ENCODE results near the gene ATP11A. TPM values are rescaled to one million over a fixed set of nuclear protein-coding genes. Genes with fewer than 3 reads are reported as not detected.

Gene ATP11A
- total RNA-seq, 2 donors from 2014 or later, result 10.9 to 89.3 TPM

- WGBS, result 84% methylated on average over 10 of the region's 10 CpGs
- TF ChIP-seq CTCF (IDR thresholded peaks at IDR 0.05), result no peak
- TF ChIP-seq POLR2AphosphoS5 (IDR thresholded peaks at IDR 0.05), result no peak
- H3K4me3 ChIP-seq, result no peak overlapping the region
- H3K9me3 ChIP-seq, result no peaks in the 10 kb centered on the region
- H3K36me3 ChIP-seq, result peaks cover 0 to under 1% of the 10 kb centered on the region in 2 donors
- no peaks in the 10 kb centered on the region for H3K4me1 ChIP-seq (replicated peaks)
- intact Hi-C loops (cut with DNase I), result no loop called here
- H3K27me3 ChIP-seq (replicated peaks; ENCODE audit: insufficient read depth), result no peaks in the 10 kb centered on the region
- no peak overlapping the region for H3K27ac ChIP-seq
- no peak for DNase-seq (ENCODE audit: low spot score)
These were observed 125.2 kb downstream of the ATP11A start for GRCh38 chr13:112814905-112815585.

GRCh38 chr13:112815871-112816270 lies 126.0 kb downstream of the ATP11A start:
- TF ChIP-seq POLR2A (IDR thresholded peaks at IDR 0.05) (no peak), CTCF (IDR thresholded peaks at IDR 0.05) (no peak), POLR2AphosphoS5 (IDR thresholded peaks at IDR 0.05) (no peak)
- intact Hi-C loops (cut with DNase I), result no loop called here
- Histone ChIP-seq H3K4me1 (replicated peaks) (no peaks in the 10 kb centered on the region), H3K27me3 (replicated peaks; ENCODE audit: insufficient read depth) (no peaks in the 10 kb centered on the region), H3K27ac (no peak overlapping the region), H3K36me3 (peaks cover 0 to 5% of the 10 kb centered on the region in 2 donors), H3K9me3 (no peaks in the 10 kb centered on the region), H3K4me3 (no peak overlapping the region)
- WGBS, result 86% methylated on average over 13 of the region's 13 CpGs
- no peak for DNase-seq (ENCODE audit: low spot score)

DNA sequence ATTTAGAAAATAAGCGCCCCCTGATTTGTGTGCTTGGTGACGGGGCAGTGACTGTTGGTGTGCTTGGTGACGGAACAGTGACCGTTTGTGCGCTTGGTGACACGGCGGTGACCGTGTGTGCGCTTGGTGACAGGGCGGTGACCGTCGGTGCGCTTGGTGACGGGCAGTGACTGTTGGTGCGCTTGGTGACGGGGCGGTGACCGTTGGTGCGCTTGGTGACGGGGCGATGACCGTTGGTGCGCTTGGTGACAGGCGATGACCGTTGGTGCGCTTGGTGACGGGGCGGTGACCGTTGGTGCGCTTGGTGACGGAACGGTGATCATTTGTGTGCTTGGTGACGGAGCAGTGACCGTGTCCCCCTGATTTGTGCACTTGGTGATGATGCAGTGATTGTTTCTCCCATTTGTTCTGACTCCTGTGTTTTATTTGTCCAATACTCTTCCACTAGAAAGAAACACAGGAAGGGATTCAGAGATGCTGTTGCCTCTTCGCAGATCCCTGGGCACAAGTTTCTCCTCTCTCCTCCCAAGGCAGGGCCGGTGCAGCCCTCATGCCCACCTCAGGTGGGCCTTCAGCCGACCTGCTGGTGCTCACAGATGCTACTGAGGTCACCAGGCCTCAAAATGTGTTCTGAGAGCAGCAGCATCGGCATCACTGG lies 128.3 kb downstream of the ATP11A start:
- Histone ChIP-seq H3K27ac (no peak overlapping the region), H3K4me3 (no peak overlapping the region), H3K27me3 (replicated peaks; ENCODE audit: insufficient read depth) (no peaks in the 10 kb centered on the region), H3K36me3 (peaks cover 0 to 5% of the 10 kb centered on the region in 2 donors), H3K9me3 (no peaks in the 10 kb centered on the region), H3K4me1 (replicated peaks) (no peaks in the 10 kb centered on the region)
- DNase-seq (ENCODE audit: low spot score), result no peak
- WGBS, result 96% methylated on average over 38 of the region's 38 CpGs
- intact Hi-C loops (cut with DNase I), result no loop called here
- TF ChIP-seq POLR2AphosphoS5 (IDR thresholded peaks at IDR 0.05) (no peak), CTCF (IDR thresholded peaks at IDR 0.05) (no peak), POLR2A (IDR thresholded peaks at IDR 0.05) (no peak)

DNA sequence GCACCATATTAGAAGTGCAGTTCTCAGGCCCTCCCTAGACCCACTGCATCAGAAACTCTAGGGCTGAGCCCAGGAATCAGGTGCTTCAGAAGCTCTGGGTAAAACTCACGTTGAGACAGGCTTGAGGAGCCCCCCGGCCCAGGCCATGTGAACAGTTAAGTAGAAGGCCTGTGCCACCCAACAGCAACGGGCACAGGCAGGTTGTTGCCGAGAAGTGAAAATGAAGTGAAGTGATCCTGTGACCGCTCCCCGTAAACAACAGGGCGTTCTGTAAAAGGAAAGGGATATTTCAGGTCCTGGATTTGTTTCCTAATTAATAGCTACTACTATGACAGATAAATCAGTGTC lies 128.8 kb downstream of the ATP11A start:
- H3K27ac ChIP-seq, result no peak overlapping the region
- no peak for DNase-seq (ENCODE audit: low spot score)
- WGBS, result 98% methylated on average over 7 of the region's 7 CpGs
- peaks cover 0 to 5% of the 10 kb centered on the region in 2 donors for H3K36me3 ChIP-seq
- no peaks in the 10 kb centered on the region for H3K9me3 ChIP-seq
- no peaks in the 10 kb centered on the region for H3K27me3 ChIP-seq (replicated peaks; ENCODE audit: insufficient read depth)
- intact Hi-C loops (cut with DNase I), result no loop called here
- TF ChIP-seq POLR2AphosphoS5 (IDR thresholded peaks at IDR 0.05), result no peak
- TF ChIP-seq CTCF (IDR thresholded peaks at IDR 0.05), result no peak
- TF ChIP-seq POLR2A (IDR thresholded peaks at IDR 0.05), result no peak
- H3K4me1 ChIP-seq (replicated peaks), result no peaks in the 10 kb centered on the region
- no peak overlapping the region for H3K4me3 ChIP-seq

GRCh38 chr13:112819111-112819510 lies 129.3 kb downstream of the ATP11A start:
- Histone ChIP-seq H3K27ac (no peak overlapping the region), H3K36me3 (peaks cover 0 to 5% of the 10 kb centered on the region in 2 donors), H3K4me1 (replicated peaks) (no peaks in the 10 kb centered on the region), H3K4me3 (no peak overlapping the region), H3K9me3 (no peaks in the 10 kb centered on the region), H3K27me3 (replicated peaks; ENCODE audit: insufficient read depth) (no peaks in the 10 kb centered on the region)
- intact Hi-C loops (cut with DNase I), result no loop called here
- no peak for DNase-seq (ENCODE audit: low spot score)
- 97% methylated on average over 13 of the region's 13 CpGs for WGBS
- TF ChIP-seq CTCF (IDR thresholded peaks at IDR 0.05), result no peak
- TF ChIP-seq POLR2A (IDR thresholded peaks at IDR 0.05), result no peak
- no peak for TF ChIP-seq POLR2AphosphoS5 (IDR thresholded peaks at IDR 0.05)
